Mucosa of descending colon (tissue), 3 donors: ENCODE measurements around the gene NTM. TPM values are rescaled to one million over a fixed set of nuclear protein-coding genes. Genes with fewer than 3 reads are reported as not detected.

Experiments
- ATAC-seq: fragments of 200-7000 bp; cut with Tn5 transposase; one replicate; pipeline ENCODE4 v1.9.1; 2020; ENCODE audit warnings: mild to moderate bottlenecking, moderate library complexity
- DNase-seq, 3 donors: peaks; one replicate each; pipeline ENCODE4 v3.0.0-alpha.2; 2020
- H3K36me3 ChIP-seq: fragments of 200-600 bp; one replicate; pipeline ENCODE4 v1.8.0; 2021; ENCODE audit warnings: low read depth, mild to moderate bottlenecking
- H3K4me1 ChIP-seq: fragments of 200-600 bp; one replicate; pipeline ENCODE4 v1.8.0; 2021; ENCODE audit warnings: low read depth, mild to moderate bottlenecking
- H3K4me3 ChIP-seq: fragments of 200-600 bp; one replicate; pipeline ENCODE4 v1.8.0; 2021; ENCODE audit warnings: mild to moderate bottlenecking
- H3K9me3 ChIP-seq: fragments of 200-600 bp; one replicate; pipeline ENCODE4 v1.8.0; 2021; ENCODE audit warnings: mild to moderate bottlenecking
- intact Hi-C, 2 donors: fragments of 100-400 bp; cut with DNase I in 1 of 2; cut with micrococcal nuclease in 1 of 2; formaldehyde crosslinking; loops; one replicate each; pipeline versions ENCODE4 v1.11.0 to v1.11.1; 2022; cut with DNase I, micrococcal nuclease
- total RNA-seq, 3 donors: library from RNA; stranded (reverse); fragmentation: NEBNext Ultra II Directional in 2 of 3; extraction: Animal tissue kit (Norgen Biotek cat#: 25700) in 2 of 3; gene quantifications; one replicate each; pipeline versions ENCODE4 v1.2.1 to v1.2.4, GENCODE V29; 2021 to 2023
- TF ChIP-seq, protein P1 (sequence below): fragments of 200-600 bp; IDR thresholded peaks from one replicate; pipeline ENCODE4 v1.8.0; 2022; ENCODE audit warnings: antibody characterized with exemption, mild to moderate bottlenecking
- donor health status: DM: no; HTN: no; CAD: no; lungs with moderate emphysema.
- donor health status: DM: no; HTN: no; CAD: no.
- donor health status: DM: no; HTN: yes; CAD: no.

NTM gene
- total RNA-seq, 3 donors from 2014 or later = 0.64 to 7.7 (median 1.2) TPM

DNA sequence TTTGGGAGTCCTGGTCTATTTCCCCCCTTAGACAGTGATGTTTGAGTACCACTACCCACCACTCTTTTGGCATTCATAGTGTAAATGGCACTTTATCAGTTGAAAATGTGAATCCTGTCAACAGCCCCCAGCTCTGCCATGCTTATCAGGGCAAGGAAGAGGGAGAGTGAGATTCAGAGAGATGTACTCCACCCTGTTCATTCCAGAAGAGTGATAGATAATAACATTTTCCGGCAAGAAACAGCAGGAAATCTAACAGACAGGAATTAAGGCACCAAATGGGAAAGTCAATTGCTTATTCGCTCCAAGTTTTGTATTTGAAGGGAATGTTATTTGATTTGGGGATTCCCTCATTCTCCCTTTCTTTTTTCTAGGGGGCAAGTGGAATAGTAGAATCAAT lies 681.9 kb downstream of the NTM start:
- TF ChIP-seq, protein P1, sequence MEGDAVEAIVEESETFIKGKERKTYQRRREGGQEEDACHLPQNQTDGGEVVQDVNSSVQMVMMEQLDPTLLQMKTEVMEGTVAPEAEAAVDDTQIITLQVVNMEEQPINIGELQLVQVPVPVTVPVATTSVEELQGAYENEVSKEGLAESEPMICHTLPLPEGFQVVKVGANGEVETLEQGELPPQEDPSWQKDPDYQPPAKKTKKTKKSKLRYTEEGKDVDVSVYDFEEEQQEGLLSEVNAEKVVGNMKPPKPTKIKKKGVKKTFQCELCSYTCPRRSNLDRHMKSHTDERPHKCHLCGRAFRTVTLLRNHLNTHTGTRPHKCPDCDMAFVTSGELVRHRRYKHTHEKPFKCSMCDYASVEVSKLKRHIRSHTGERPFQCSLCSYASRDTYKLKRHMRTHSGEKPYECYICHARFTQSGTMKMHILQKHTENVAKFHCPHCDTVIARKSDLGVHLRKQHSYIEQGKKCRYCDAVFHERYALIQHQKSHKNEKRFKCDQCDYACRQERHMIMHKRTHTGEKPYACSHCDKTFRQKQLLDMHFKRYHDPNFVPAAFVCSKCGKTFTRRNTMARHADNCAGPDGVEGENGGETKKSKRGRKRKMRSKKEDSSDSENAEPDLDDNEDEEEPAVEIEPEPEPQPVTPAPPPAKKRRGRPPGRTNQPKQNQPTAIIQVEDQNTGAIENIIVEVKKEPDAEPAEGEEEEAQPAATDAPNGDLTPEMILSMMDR = no peak
- no peak for DNase-seq
- ATAC-seq = no peak
- Histone ChIP-seq H3K4me1 (no peaks in the 10 kb centered on the region), H3K36me3 (no peaks in the 10 kb centered on the region), H3K9me3 (no peaks in the 10 kb centered on the region), H3K4me3 (no peak overlapping the region)
- intact Hi-C loops = no loop called here

DNA sequence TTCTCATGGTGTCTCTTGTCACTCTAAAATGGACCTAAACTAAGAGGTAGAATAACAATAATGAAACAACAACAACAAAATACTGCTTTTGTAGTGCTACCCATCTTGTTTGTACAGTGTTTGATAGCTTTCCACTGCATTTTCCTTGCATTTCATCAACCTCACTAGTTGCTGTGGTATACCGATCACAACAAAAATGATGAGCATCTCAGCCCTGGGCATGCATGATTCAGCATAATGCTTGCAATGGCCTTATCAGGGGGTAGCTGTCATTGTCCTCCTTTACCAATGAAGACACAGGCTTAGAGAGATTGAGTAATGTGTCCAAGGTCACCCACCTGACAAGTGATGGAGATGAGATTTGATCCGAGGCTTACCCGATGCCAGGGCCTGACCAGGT lies 682.5 kb downstream of the NTM start:
- TF ChIP-seq, protein P1 = no peak
- Histone ChIP-seq H3K9me3 (no peaks in the 10 kb centered on the region), H3K36me3 (no peaks in the 10 kb centered on the region), H3K4me3 (no peak overlapping the region), H3K4me1 (no peaks in the 10 kb centered on the region)
- intact Hi-C loops = no loop called here
- DNase-seq (no peak), ATAC-seq (no peak)

DNA sequence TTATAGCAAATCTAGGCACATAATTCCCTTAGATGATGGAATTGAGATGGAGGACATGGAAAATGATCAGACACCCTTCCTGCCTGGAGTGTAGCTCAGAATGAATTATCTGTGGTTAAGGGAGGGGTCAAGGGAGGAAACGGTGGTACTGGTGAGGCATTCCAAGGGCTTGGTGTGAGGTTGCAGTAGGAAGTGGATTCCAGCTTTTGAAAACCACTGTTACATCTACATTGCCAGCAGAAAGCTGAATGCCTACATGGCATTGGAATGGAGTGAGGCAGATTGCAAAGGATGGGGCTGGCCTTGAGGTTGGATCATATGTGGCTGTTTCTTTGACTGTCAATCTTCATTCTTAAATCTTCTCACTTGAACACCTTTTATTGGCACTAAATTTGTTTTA lies 684.4 kb downstream of the NTM start:
- H3K4me1 ChIP-seq = no peaks in the 10 kb centered on the region
- DNase-seq = no peak
- H3K36me3 ChIP-seq = no peaks in the 10 kb centered on the region
- H3K4me3 ChIP-seq = no peak overlapping the region
- intact Hi-C loops = no loop called here
- ATAC-seq = no peak
- TF ChIP-seq, protein P1 = no peak
- H3K9me3 ChIP-seq = no peaks in the 10 kb centered on the region

DNA sequence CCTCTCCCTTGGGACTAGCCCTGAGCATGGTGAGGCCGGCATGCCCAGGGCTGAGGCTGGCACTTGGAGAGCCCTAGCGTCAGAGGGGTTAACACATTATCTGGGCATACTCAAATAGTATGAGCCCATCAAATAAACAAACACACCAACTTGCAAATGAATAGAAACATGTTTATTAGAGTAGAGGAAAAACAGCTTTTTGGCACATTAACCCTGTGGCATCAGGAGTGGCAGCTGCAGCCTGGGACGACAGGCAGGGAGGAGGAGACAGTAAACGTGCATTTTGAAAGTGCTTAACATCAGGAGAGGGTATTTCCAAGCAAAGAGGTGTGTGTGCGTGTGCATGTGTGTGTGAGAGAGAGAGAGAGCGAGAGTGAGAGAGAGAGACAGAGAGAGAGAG lies 684.9 kb downstream of the NTM start:
- no peak overlapping the region for H3K4me3 ChIP-seq
- ATAC-seq (no peak), DNase-seq (no peak)
- H3K4me1 ChIP-seq = no peaks in the 10 kb centered on the region
- H3K9me3 ChIP-seq = no peaks in the 10 kb centered on the region
- TF ChIP-seq, protein P1 = no peak
- intact Hi-C loops = no loop called here
- H3K36me3 ChIP-seq = no peaks in the 10 kb centered on the region

DNA sequence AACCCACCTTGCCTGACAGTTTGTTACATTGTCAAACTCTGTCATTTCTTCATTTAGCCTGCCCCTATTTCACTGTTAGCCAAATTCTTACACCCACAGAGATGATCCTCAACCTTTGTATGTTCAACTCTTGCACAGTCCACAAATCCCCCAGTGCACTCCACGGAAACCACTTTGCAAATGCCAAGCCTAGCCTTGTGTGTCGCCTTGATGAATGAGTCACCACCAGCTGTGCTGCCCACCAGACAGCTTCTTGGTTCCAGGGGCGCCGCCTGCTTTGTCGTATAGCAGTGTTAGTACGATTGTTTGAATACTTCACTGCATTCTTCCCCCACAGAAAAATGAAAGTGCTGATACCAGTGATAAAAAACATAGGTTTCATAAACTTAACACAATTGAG lies 686.3 kb downstream of the NTM start:
- intact Hi-C loops = no loop called here
- Histone ChIP-seq H3K36me3 (no peaks in the 10 kb centered on the region), H3K4me3 (no peak overlapping the region), H3K4me1 (no peaks in the 10 kb centered on the region), H3K9me3 (no peaks in the 10 kb centered on the region)
- ATAC-seq (no peak), DNase-seq (no peak)
- TF ChIP-seq, protein P1 = no peak

DNA sequence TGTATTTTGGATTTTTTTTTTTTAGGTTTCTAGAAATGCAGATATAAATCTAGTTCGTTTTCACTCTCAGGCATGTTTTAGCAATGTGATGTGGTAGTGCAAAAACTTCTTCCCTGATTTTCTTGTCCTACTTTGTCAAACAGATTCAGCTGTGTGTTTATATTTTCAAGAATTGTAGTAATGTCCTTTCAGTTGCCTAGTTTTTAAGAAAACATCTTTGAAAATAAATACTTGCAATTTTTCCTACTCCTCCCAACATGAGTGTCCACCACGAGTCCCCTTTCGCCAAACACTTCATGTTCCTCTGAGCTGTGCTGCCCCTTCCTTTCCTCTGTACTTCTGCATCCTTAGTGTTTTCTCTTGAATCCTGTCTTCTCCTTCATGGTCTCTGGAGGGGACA lies 686.9 kb downstream of the NTM start:
- intact Hi-C loops = no loop called here
- no peak overlapping the region for H3K4me3 ChIP-seq
- H3K9me3 ChIP-seq = no peaks in the 10 kb centered on the region
- no peak for DNase-seq
- ATAC-seq = no peak
- TF ChIP-seq, protein P1 = no peak
- H3K4me1 ChIP-seq = no peaks in the 10 kb centered on the region
- no peaks in the 10 kb centered on the region for H3K36me3 ChIP-seq
